ENCODE data around the gene CAMK2D.

The CAMK2D gene

GRCh38 chr4:113452152-113452551 lies 309.4 kb downstream of the CAMK2D start:
- no peak overlapping the region for H3K27ac ChIP-seq
- TF ChIP-seq, protein P1, sequence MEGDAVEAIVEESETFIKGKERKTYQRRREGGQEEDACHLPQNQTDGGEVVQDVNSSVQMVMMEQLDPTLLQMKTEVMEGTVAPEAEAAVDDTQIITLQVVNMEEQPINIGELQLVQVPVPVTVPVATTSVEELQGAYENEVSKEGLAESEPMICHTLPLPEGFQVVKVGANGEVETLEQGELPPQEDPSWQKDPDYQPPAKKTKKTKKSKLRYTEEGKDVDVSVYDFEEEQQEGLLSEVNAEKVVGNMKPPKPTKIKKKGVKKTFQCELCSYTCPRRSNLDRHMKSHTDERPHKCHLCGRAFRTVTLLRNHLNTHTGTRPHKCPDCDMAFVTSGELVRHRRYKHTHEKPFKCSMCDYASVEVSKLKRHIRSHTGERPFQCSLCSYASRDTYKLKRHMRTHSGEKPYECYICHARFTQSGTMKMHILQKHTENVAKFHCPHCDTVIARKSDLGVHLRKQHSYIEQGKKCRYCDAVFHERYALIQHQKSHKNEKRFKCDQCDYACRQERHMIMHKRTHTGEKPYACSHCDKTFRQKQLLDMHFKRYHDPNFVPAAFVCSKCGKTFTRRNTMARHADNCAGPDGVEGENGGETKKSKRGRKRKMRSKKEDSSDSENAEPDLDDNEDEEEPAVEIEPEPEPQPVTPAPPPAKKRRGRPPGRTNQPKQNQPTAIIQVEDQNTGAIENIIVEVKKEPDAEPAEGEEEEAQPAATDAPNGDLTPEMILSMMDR (conservative IDR thresholded peaks at IDR 0.05) = no peak
- TF ChIP-seq ZFX (IDR thresholded peaks at IDR 0.05) = no peak

- TF ChIP-seq, protein P1 (conservative IDR thresholded peaks at IDR 0.05) = no peak
- no peak for TF ChIP-seq ZFX (IDR thresholded peaks at IDR 0.05)
- H3K27ac ChIP-seq = no peak overlapping the region
Measured at GRCh38 chr4:113450295-113451080, 311.1 kb downstream of the CAMK2D start.

GRCh38 chr4:113449410-113449974 lies 312.0 kb downstream of the CAMK2D start:
- H3K27ac ChIP-seq = no peak overlapping the region
- no peak for TF ChIP-seq ZFX (IDR thresholded peaks at IDR 0.05)
- TF ChIP-seq, protein P1 (conservative IDR thresholded peaks at IDR 0.05) = no peak

DNA sequence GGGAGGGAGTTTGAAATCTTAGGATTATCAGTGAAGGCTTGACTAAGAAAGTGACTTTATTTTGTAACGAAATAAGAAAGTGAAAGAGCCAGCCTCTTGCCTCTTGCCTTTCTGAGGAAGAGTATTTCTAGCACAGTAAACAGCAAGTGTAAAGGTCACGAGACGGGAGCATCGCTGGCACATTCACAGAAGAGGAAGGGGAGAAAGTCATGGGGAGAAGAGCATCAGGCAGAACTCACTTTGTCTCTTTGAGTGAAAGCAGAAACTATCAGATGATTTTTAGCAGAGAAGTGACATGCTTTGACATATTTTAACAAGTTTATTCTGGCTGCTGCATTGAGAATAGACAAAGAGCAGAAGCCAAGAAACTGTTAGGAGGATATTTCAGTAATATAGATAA lies 313.8 kb downstream of the CAMK2D start:
- no peak overlapping the region for H3K27ac ChIP-seq
- no peak for TF ChIP-seq ZFX (IDR thresholded peaks at IDR 0.05)
- TF ChIP-seq, protein P1 (conservative IDR thresholded peaks at IDR 0.05) = no peak

DNA sequence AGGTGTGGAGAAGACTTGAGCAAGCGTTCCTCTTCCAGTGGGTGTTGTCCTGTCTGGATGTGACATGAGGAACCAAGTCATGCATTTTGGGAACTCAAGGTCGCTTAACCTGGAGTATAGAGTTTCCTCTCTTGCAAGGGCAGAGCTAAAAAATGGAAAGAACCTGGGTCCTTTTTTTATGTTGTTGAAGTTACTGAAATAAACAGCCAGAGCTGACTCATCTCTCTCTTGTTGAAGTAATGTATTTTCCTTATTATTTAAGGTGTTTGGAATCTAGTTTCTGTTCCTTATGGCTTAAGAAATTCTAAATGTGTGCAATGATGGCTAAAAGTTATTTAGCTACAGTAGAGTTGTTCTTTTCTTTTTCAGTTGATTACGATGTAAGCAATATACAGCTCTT lies 314.5 kb downstream of the CAMK2D start:
- TF ChIP-seq, protein P1 (conservative IDR thresholded peaks at IDR 0.05) = no peak
- no peak for TF ChIP-seq ZFX (IDR thresholded peaks at IDR 0.05)
- no peak overlapping the region for H3K27ac ChIP-seq

- no peak overlapping the region for H3K27ac ChIP-seq
- no peak for TF ChIP-seq ZFX (IDR thresholded peaks at IDR 0.05)
- TF ChIP-seq, protein P1 (conservative IDR thresholded peaks at IDR 0.05) = no peak
Measured at GRCh38 chr4:113446019-113446418, 315.5 kb downstream of the CAMK2D start.

GRCh38 chr4:113445286-113445685 lies 316.3 kb downstream of the CAMK2D start:
- H3K27ac ChIP-seq = no peak overlapping the region
- TF ChIP-seq ZFX (IDR thresholded peaks at IDR 0.05) = no peak
- TF ChIP-seq, protein P1 (conservative IDR thresholded peaks at IDR 0.05) = no peak

Measured in C4-2B (cell line).